B cell (primary cell): ENCODE data around the gene DDX17. TPM values are rescaled to one million over a fixed set of nuclear protein-coding genes. Genes with fewer than 3 reads are reported as not detected.

Source experiments
- ATAC-seq: fragments of 200-7000 bp; cut with Tn5 transposase; one replicate; pipeline ENCODE4 v1.10.0; 2021; ENCODE audit warnings: low read depth, mild to moderate bottlenecking, moderate number of reproducible peaks, moderate library complexity
- CTCF ChIA-PET: fragments of 350-600 bp; sonication (Branson Sonifier 250); formaldehyde crosslinking; loops from one replicate; lab custom pipeline; 2021; ENCODE audit warnings: antibody characterized with exemption, inconsistent platforms; lab: Charles Lee
- POLR2A ChIA-PET: fragments of 350-600 bp; sonication (Branson Sonifier 250); formaldehyde crosslinking; loops from one replicate; lab custom pipeline; 2021; ENCODE audit warnings: antibody characterized with exemption; lab: Charles Lee
- DNase-seq: peaks from one replicate; pipeline ENCODE4 v3.0.0; 2013
- H2AFZ ChIP-seq: 2 replicates; pipeline ENCODE4 v1.6.1; 2012; ENCODE audit warnings: mild to moderate bottlenecking, low read depth, low read length; ENCODE audit not compliant: insufficient read depth, poor library complexity, severe bottlenecking
- H3K27ac ChIP-seq, 2 donors: 1 replicate in 1 of 2; 2 replicates in 1 of 2; pipeline ENCODE4 v1.5.1; 2012 to 2013; ENCODE audit warnings: low read length in 2 of 2, mild to moderate bottlenecking in 2 of 2, moderate library complexity in 1 of 2
- H3K27me3 ChIP-seq, 4 experiments: fragments of 200-600 bp in 1 of 4; sonication (generic) in 1 of 4; replicated peaks in 1 of 4; 1 replicate in 2 of 4; 2 replicates in 2 of 4; pipeline versions ENCODE4 v1.6.1 to v1.7.0; 2013 to 2016; ENCODE audit warnings: low read length in 3 of 4, mild to moderate bottlenecking in 2 of 4, mixed read lengths in 1 of 4, moderate library complexity in 1 of 4; ENCODE audit not compliant: insufficient read depth in 4 of 4, control insufficient read depth in 3 of 4; ENCODE audit errors: control extremely low read depth in 1 of 4
- H3K36me3 ChIP-seq, 2 experiments: replicated peaks in 1 of 2; 1 replicate in 1 of 2; 2 replicates in 1 of 2; pipeline versions ENCODE4 v1.6.1 to v1.7.1; 2013; ENCODE audit warnings: low read length in 1 of 2; ENCODE audit not compliant: insufficient read depth in 2 of 2, control insufficient read depth in 1 of 2; ENCODE audit errors: control extremely low read depth in 1 of 2, extremely low read depth in 1 of 2
- H3K4me1 ChIP-seq, 2 donors: fragments of 200-600 bp in 1 of 2; sonication (generic) in 1 of 2; 1 replicate in 1 of 2; 2 replicates in 1 of 2; pipeline versions ENCODE4 v1.5.1 to v1.6.1; 2013 to 2017; ENCODE audit warnings: low read length in 2 of 2; ENCODE audit not compliant: control insufficient read depth in 2 of 2, insufficient read depth in 2 of 2
- H3K4me2 ChIP-seq: replicated peaks from 2 replicates; pipeline ENCODE3; 2012; ENCODE audit warnings: mild to moderate bottlenecking, low read depth, low read length; ENCODE audit not compliant: poor library complexity, severe bottlenecking
- H3K4me3 ChIP-seq, 5 experiments: fragments of 200-600 bp in 1 of 5; sonication (generic) in 1 of 5; 1 replicate in 3 of 5; 2 replicates in 2 of 5; pipeline versions ENCODE4 v1.5.1 to v1.7.0; 2011 to 2016; ENCODE audit warnings: low read length in 4 of 5, mild to moderate bottlenecking in 4 of 5, low read depth in 2 of 5, control low read depth in 1 of 5, moderate library complexity in 1 of 5; ENCODE audit not compliant: insufficient read depth in 1 of 5; ENCODE audit errors: control extremely low read depth in 1 of 5, extremely low read depth in 1 of 5
- H3K79me2 ChIP-seq: fragments of 200-600 bp; sonication (generic); one replicate; pipeline ENCODE4 v1.6.0; 2016; ENCODE audit warnings: low read length; ENCODE audit not compliant: control insufficient read depth, insufficient read depth
- H3K9ac ChIP-seq: fragments of 200-600 bp; sonication (generic); 2 replicates; pipeline ENCODE4 v1.6.1; 2017; ENCODE audit warnings: mild to moderate bottlenecking, low read length, moderate library complexity
- H3K9me3 ChIP-seq, 3 donors: one replicate each; pipeline versions ENCODE4 v1.6.1 to v1.7.1; 2013; ENCODE audit warnings: low read length in 2 of 3; ENCODE audit not compliant: control insufficient read depth in 2 of 3, insufficient read depth in 1 of 3; ENCODE audit errors: control extremely low read depth in 1 of 3
- H4K20me1 ChIP-seq: 2 replicates; pipeline ENCODE4 v1.6.0; 2012; ENCODE audit warnings: mild to moderate bottlenecking, low read length; ENCODE audit not compliant: insufficient read depth, control insufficient read depth, poor library complexity, severe bottlenecking
- H3K27ac Mint-ChIP-seq: one replicate; pipeline ENCODE4 v1.8.0; 2021; ENCODE audit warnings: mixed read lengths
- H3K27me3 Mint-ChIP-seq: one replicate; pipeline ENCODE4 v1.8.0; 2021; ENCODE audit warnings: mixed read lengths
- H3K4me1 Mint-ChIP-seq: one replicate; pipeline ENCODE4 v1.8.0; 2021; ENCODE audit warnings: mixed read lengths
- H3K4me3 Mint-ChIP-seq: one replicate; pipeline ENCODE4 v1.8.0; 2021; ENCODE audit warnings: mixed read lengths
- H3K9me3 Mint-ChIP-seq: one replicate; pipeline ENCODE4 v1.8.0; 2022; ENCODE audit warnings: mixed read lengths; ENCODE audit not compliant: insufficient read depth
- CTCF ChIP-seq: fragments of 200-600 bp; IDR thresholded peaks from one replicate; pipeline ENCODE4 v1.8.0; 2022; ENCODE audit warnings: antibody characterized with exemption, mild to moderate bottlenecking
- EZH2 ChIP-seq: IDR thresholded peaks from 2 replicates; pipeline ENCODE4 v1.6.1; 2012; ENCODE audit warnings: borderline replicate concordance, low read depth, mild to moderate bottlenecking, moderate library complexity, low read length; ENCODE audit not compliant: insufficient read depth, poor library complexity, severe bottlenecking
- WGBS: methylation state at CpG from one replicate; pipeline ENCODE4 v1.1.5; 2013; ENCODE audit warnings: missing lambda C conversion rate; ENCODE audit not compliant: insufficient coverage; 5-methylcytosine and 5-hydroxymethylcytosine counted together
- intact Hi-C: fragments of 100-400 bp; cut with micrococcal nuclease; formaldehyde crosslinking; loops from one replicate; pipeline ENCODE4 v1.10.0; 2022
- polyA plus RNA-seq: library from polyadenylated mRNA; depleted of rRNA; stranded (reverse); fragments of >200 nt; gene quantifications from 2 replicates; pipeline ENCODE4 v1.2.3, GENCODE V29; 2012
- total RNA-seq, 2 donors: library from RNA; stranded (reverse); fragments of 120-200 nt in 1 of 2; gene quantifications; 1 replicate in 1 of 2; 2 replicates in 1 of 2; pipeline versions ENCODE4 v1.2.3 to v1.2.4, GENCODE V29; 2013 to 2022

The DDX17 gene
- total and polyA plus RNA-seq, 2 donors (not counting 1 experiment from before 2014, with no cell fraction given): 754 to 936 TPM

- H3K4me3 Mint-ChIP-seq: no peak overlapping the region
- H3K4me1 Mint-ChIP-seq: peaks cover 18% of the 10 kb centered on the region
- peaks cover 32% of the 10 kb centered on the region for H3K79me2 ChIP-seq
- H3K27ac ChIP-seq: no peak overlapping the region
- H3K4me1 ChIP-seq: peaks cover 6 to 10% of the 10 kb centered on the region in 2 donors
- ChIA-PET CTCF (interaction anchor here (3.4 kb wide), 1 partner anchor 458 kb away, joined by 12 read pairs; no protein-coding TSS in a partner anchor), POLR2A (interaction anchor here (0.6 kb wide), 1 partner anchor 12 kb away, joined by 3 read pairs; no protein-coding TSS in a partner anchor)
- TF ChIP-seq EZH2 (no peak), CTCF (no peak)
- DNase-seq (no peak), ATAC-seq (no peak)
- H3K9me3 Mint-ChIP-seq: no peaks in the 10 kb centered on the region
- no peak overlapping the region for H3K4me3 ChIP-seq
- intact Hi-C loops: no loop called here
- no peak overlapping the region for H3K4me2 ChIP-seq
- no peaks in the 10 kb centered on the region for H3K36me3 ChIP-seq
- peak overlapping the region; percentile 21 for H2AFZ ChIP-seq
- WGBS: 58% methylated on average over 1 of the region's 5 CpGs
- H3K27me3 Mint-ChIP-seq: no peaks in the 10 kb centered on the region
- H3K9me3 ChIP-seq: peaks cover 0 to 9% (median 0%) of the 10 kb centered on the region in 3 donors
- H3K9ac ChIP-seq: no peak overlapping the region
- no peaks in the 10 kb centered on the region for H4K20me1 ChIP-seq
- peak overlapping the region; percentile 2 for H3K27ac Mint-ChIP-seq
- no peaks in the 10 kb centered on the region for H3K27me3 ChIP-seq
Measured at GRCh38 chr22:38510416-38510970, 4.4 kb upstream of the DDX17 start.

GRCh38 chr22:38505541-38506117 is 482 bp downstream of the DDX17 start:
- H3K27ac ChIP-seq: peak overlapping the region; percentile 98
- Mint-ChIP-seq H3K27ac (peak overlapping the region; percentile 100), H3K9me3 (no peaks in the 10 kb centered on the region), H3K4me1 (peaks cover 56% of the 10 kb centered on the region), H3K27me3 (no peaks in the 10 kb centered on the region), H3K4me3 (peak overlapping the region; percentile 99)
- H3K4me3 ChIP-seq: peak overlapping the region; percentile 78 to 99 (median 93)
- H3K4me1 ChIP-seq: peaks cover 39 to 43% of the 10 kb centered on the region in 2 donors
- WGBS: under 1% methylated on average over 69 of the region's 69 CpGs
- intact Hi-C loops: loop anchor here (1.0 to 10.0 kb wide), 8 partner anchors 65 to 901 kb away; partner anchors contain the start of genes CBY1, CSNK1E, DMC1 and FAM227A
- peaks cover 0 to 36% of the 10 kb centered on the region in 2 experiments for H3K36me3 ChIP-seq
- no peaks in the 10 kb centered on the region for H3K27me3 ChIP-seq
- DNase-seq (no peak), ATAC-seq (peak; percentile 14)
- H4K20me1 ChIP-seq: peaks cover 16% of the 10 kb centered on the region
- peaks cover 0 to 9% (median 0%) of the 10 kb centered on the region in 3 donors for H3K9me3 ChIP-seq
- peaks cover 81% of the 10 kb centered on the region for H3K79me2 ChIP-seq
- peak overlapping the region; percentile 80 for H2AFZ ChIP-seq
- ChIA-PET POLR2A (no interaction called here), CTCF (no interaction called here)
- no peak for TF ChIP-seq CTCF
- TF ChIP-seq EZH2: no peak
- peak overlapping the region; percentile 99 for H3K9ac ChIP-seq
- peak overlapping the region; percentile 91 for H3K4me2 ChIP-seq
